ENCODE data around the gene SCN2B. TPM values are rescaled to one million over a fixed set of nuclear protein-coding genes. Genes with fewer than 3 reads are reported as not detected.

Gene SCN2B
- total RNA-seq, 3 donors from 2014 or later (not counting 1 experiment from before 2014, with no cell fraction given) = not detected

- Histone ChIP-seq H3K4me3 (ENCODE audit: low read length) (no peak overlapping the region), H3K9me3 (ENCODE audit: control insufficient read depth, insufficient read depth, low read length) (no peaks in the 10 kb centered on the region), H3K27me3 (ENCODE audit: control insufficient read depth, insufficient read depth, low read length) (no peaks in the 10 kb centered on the region), H3K36me3 (ENCODE audit: control insufficient read depth, insufficient read depth, low read length) (no peaks in the 10 kb centered on the region), H3K27ac (ENCODE audit: low read length) (no peak overlapping the region), H3K4me1 (ENCODE audit: control insufficient read depth, insufficient read depth, low read length) (no peaks in the 10 kb centered on the region)
- DNase-seq (no peak), ATAC-seq (no peak)
- no peaks in the 10 kb centered on the region for H3K4me1 Mint-ChIP-seq
- H3K27ac Mint-ChIP-seq = no peak overlapping the region
- no peak overlapping the region for H3K4me3 Mint-ChIP-seq
- H3K9me3 Mint-ChIP-seq = no peaks in the 10 kb centered on the region
- intact Hi-C loops (cut with micrococcal nuclease) = no loop called here
- H3K27me3 Mint-ChIP-seq (ENCODE audit: low read depth in 2 of 2) = peaks cover 8 to 9% of the 10 kb centered on the region in 2 donors
- WGBS (ENCODE audit: insufficient coverage) = 91% methylated on average over 10 of the region's 10 CpGs
- no peak for TF ChIP-seq CTCF (IDR thresholded peaks at IDR 0.05)
- H3K36me3 Mint-ChIP-seq = no peaks in the 10 kb centered on the region
These were observed 42.6 kb downstream of the SCN2B start for GRCh38 chr11:118133816-118134215.

- no peak overlapping the region for H3K4me3 Mint-ChIP-seq
- no peak for ATAC-seq
- no peaks in the 10 kb centered on the region for H3K9me3 Mint-ChIP-seq
- H3K27ac Mint-ChIP-seq = no peak overlapping the region
- intact Hi-C loops (cut with micrococcal nuclease) = no loop called here
- Histone ChIP-seq H3K36me3 (ENCODE audit: control insufficient read depth, insufficient read depth, low read length) (no peaks in the 10 kb centered on the region), H3K4me1 (ENCODE audit: control insufficient read depth, insufficient read depth, low read length) (peaks cover 3% of the 10 kb centered on the region), H3K4me3 (ENCODE audit: low read length) (no peak overlapping the region), H3K27ac (ENCODE audit: low read length) (no peak overlapping the region), H3K9me3 (ENCODE audit: control insufficient read depth, insufficient read depth, low read length) (no peaks in the 10 kb centered on the region), H3K27me3 (ENCODE audit: control insufficient read depth, insufficient read depth, low read length) (no peaks in the 10 kb centered on the region)
- H3K36me3 Mint-ChIP-seq = no peaks in the 10 kb centered on the region
- TF ChIP-seq CTCF (IDR thresholded peaks at IDR 0.05) = no peak
- no peak for DNase-seq
- 82% methylated on average over 14 of the region's 15 CpGs for WGBS (ENCODE audit: insufficient coverage)
- H3K27me3 Mint-ChIP-seq (ENCODE audit: low read depth in 2 of 2) = peaks cover 6 to 8% of the 10 kb centered on the region in 2 donors
- H3K4me1 Mint-ChIP-seq = no peaks in the 10 kb centered on the region
These were observed 43.9 kb downstream of the SCN2B start for GRCh38 chr11:118132385-118133151.

- no peak for TF ChIP-seq CTCF (IDR thresholded peaks at IDR 0.05)
- Histone ChIP-seq H3K4me3 (ENCODE audit: low read length) (no peak overlapping the region), H3K36me3 (ENCODE audit: control insufficient read depth, insufficient read depth, low read length) (no peaks in the 10 kb centered on the region), H3K9me3 (ENCODE audit: control insufficient read depth, insufficient read depth, low read length) (no peaks in the 10 kb centered on the region), H3K27me3 (ENCODE audit: control insufficient read depth, insufficient read depth, low read length) (no peaks in the 10 kb centered on the region), H3K4me1 (ENCODE audit: control insufficient read depth, insufficient read depth, low read length) (peaks cover 3% of the 10 kb centered on the region), H3K27ac (ENCODE audit: low read length) (no peak overlapping the region)
- Mint-ChIP-seq H3K27ac (no peak overlapping the region), H3K27me3 (ENCODE audit: low read depth in 2 of 2) (peaks cover 8% of the 10 kb centered on the region in 2 donors), H3K4me3 (no peak overlapping the region), H3K4me1 (no peaks in the 10 kb centered on the region), H3K9me3 (no peaks in the 10 kb centered on the region), H3K36me3 (no peaks in the 10 kb centered on the region)
- ATAC-seq (no peak), DNase-seq (no peak)
- WGBS (ENCODE audit: insufficient coverage) = 57% methylated on average over 6 of the region's 6 CpGs
- intact Hi-C loops (cut with micrococcal nuclease) = no loop called here
These were observed 46.8 kb downstream of the SCN2B start for GRCh38 chr11:118129471-118130172.

All from natural killer cell (primary cell).